K562 (cell line): ENCODE data around the gene VPS35. TPM values are rescaled to one million over a fixed set of nuclear protein-coding genes. Genes with fewer than 3 reads are reported as not detected.
A peak's percentile ranks its signal among the peaks of the same experiment; 100 is the strongest.

Source experiments
- BRF1 ChIP-seq: IDR thresholded peaks from 3 replicates; pipeline ENCODE4 v1.6.1; 2011; ENCODE audit warnings: borderline replicate concordance, mild to moderate bottlenecking; ENCODE audit not compliant: insufficient read length; ENCODE audit errors: extremely low read depth
- CCNT2 ChIP-seq: IDR thresholded peaks from 2 replicates; pipeline ENCODE4 v1.6.1; 2011; ENCODE audit warnings: borderline replicate concordance, low read depth, mild to moderate bottlenecking, moderate library complexity, mixed read lengths, low read length; ENCODE audit not compliant: insufficient read length; ENCODE audit errors: extremely low read depth
- NCOA4 ChIP-seq: fragments of 450-650 bp; IDR thresholded peaks from 2 replicates; pipeline ENCODE4 v1.6.1; 2018; ENCODE audit warnings: mild to moderate bottlenecking; ENCODE audit not compliant: partially characterized antibody
- NR4A1 ChIP-seq, 2 experiments: fragments of 250-450 bp in 1 of 2; fragments of 450-650 bp in 1 of 2; sonication (Bioruptor Pico) in 1 of 2; IDR thresholded peaks; 2 replicates each; pipeline versions ENCODE4 v1.4.0 to v1.6.1; 2016 to 2020; ENCODE audit warnings: mild to moderate bottlenecking in 2 of 2, missing compliant biosample characterization in 1 of 2, missing genetic modification characterization in 1 of 2, moderate library complexity in 1 of 2
- ZNF717 ChIP-seq: fragments of 250-450 bp; sonication (Bioruptor Pico); IDR thresholded peaks from 2 replicates; pipeline ENCODE4 v1.5.0; 2021
- polyA plus RNA-seq, 8 experiments: library from polyadenylated mRNA; depleted of rRNA in 4 of 8; stranded (reverse) in 5 of 8; unstranded in 3 of 8; fragments of >200 nt; fragmentation: Nextera tagmentation in 2 of 8; fragmentation: Illumina TruSeq in 1 of 8; extraction: Ambion mirVana in 2 of 8; extraction: Trizol in 1 of 8; gene quantifications; 2 replicates each; pipeline versions ENCODE4 v1.2.1 to v1.2.3, GENCODE V29; 2011 to 2014; ENCODE audit warnings: inconsistent platforms in 1 of 8, missing spikeins in 1 of 8
- total RNA-seq, 7 experiments: library from RNA; depleted of rRNA in 6 of 7; stranded (reverse); fragments of >200 nt in 6 of 7; fragmentation: Illumina TruSeq in 2 of 7; extraction: Trizol in 2 of 7; gene quantifications; 2 replicates each; pipeline versions ENCODE4 v1.2.1 to v1.2.3, GENCODE V29; 2011 to 2021; ENCODE audit warnings: low replicate concordance in 1 of 7
- TF ChIP-seq, protein P1 (sequence below): sonication (generic); formaldehyde crosslinking; IDR thresholded peaks from 2 replicates; pipeline ENCODE4 v1.8.1; 2023; ENCODE audit warnings: mild to moderate bottlenecking, missing genetic modification reagents
- TF ChIP-seq, protein P2 (sequence below), 3 experiments: IDR thresholded peaks in 2 of 3; conservative IDR thresholded peaks in 1 of 3; 2 replicates each; pipeline ENCODE4 v1.5.1; 2011 to 2012; ENCODE audit warnings: low read length in 3 of 3, mild to moderate bottlenecking in 3 of 3, control low read depth in 2 of 3, improper control_type of control experiment in 1 of 3, inconsistent platforms in 1 of 3, low read depth in 1 of 3, mixed read lengths in 1 of 3, moderate library complexity in 1 of 3; ENCODE audit not compliant: insufficient read depth in 2 of 3
- TF ChIP-seq, protein P3 (sequence below): fragments of 250-450 bp; sonication (Bioruptor Pico); IDR thresholded peaks from 2 replicates; pipeline ENCODE4 v1.8.0; 2022; ENCODE audit warnings: inconsistent platforms
- TF ChIP-seq, protein P4 (sequence below): fragments of 450-650 bp; IDR thresholded peaks from 2 replicates; pipeline ENCODE4 v1.6.1; 2018; ENCODE audit not compliant: partially characterized antibody
- TF ChIP-seq, protein P5 (sequence below): fragments of 250-450 bp; sonication (Bioruptor Pico); IDR thresholded peaks from 2 replicates; pipeline ENCODE4 v1.8.0; 2021; ENCODE audit warnings: moderate library complexity, mild to moderate bottlenecking, inconsistent platforms
- TF ChIP-seq, protein P6 (sequence below), 2 experiments: fragments of 150-350 bp in 1 of 2; IDR thresholded peaks; 2 replicates each; pipeline ENCODE4 v1.6.1; 2012 to 2016; ENCODE audit warnings: low read depth in 2 of 2, low read length in 2 of 2, mild to moderate bottlenecking in 1 of 2, moderate library complexity in 1 of 2

VPS35 gene
- total and polyA plus RNA-seq, 9 of the 15 experiments (the other 6 are each of a cell fraction or from before 2014, with no cell fraction given): 32.7 to 131 (median 66.2) TPM

DNA sequence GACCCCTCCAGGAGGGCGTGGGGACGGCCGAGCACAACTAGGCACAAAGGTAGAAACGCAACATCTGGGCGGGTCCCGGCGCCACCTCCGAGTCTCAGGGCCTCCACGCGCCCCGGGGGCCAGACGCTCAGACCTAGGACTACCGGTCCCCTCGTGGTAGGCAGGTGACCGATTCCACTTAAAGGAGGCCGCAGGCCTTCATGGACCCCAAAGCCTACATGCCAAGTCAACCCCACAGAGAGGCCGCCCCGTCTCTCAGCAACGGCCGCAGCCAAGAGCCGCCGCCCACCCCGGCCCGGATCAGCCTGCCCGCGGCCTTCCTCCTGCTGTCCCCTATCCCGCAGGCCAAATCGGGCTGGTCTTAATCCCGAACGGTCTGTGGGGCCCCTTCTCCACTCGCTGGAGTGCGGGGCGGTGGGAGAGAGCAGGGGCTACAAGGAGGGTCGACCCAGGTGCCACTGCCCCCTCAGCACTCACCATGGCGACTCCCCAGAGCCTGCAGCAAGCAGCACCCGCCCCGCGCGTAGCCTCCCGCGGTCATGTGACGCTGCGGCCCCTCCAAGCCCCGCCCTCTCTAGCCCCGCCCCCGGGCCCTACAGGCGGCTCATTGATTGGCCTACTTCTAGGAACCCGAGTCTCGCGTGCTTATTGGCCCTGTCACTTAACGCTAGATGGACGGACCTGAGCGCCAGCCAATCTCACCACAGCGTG, at the start of gene VPS35 (continued):
- TF ChIP-seq, protein P1, sequence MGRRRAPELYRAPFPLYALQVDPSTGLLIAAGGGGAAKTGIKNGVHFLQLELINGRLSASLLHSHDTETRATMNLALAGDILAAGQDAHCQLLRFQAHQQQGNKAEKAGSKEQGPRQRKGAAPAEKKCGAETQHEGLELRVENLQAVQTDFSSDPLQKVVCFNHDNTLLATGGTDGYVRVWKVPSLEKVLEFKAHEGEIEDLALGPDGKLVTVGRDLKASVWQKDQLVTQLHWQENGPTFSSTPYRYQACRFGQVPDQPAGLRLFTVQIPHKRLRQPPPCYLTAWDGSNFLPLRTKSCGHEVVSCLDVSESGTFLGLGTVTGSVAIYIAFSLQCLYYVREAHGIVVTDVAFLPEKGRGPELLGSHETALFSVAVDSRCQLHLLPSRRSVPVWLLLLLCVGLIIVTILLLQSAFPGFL (CRISPR knock-in tag): 0 out of 2 replicates have a peak, but pooled peaks have one; percentile 77
- TF ChIP-seq, protein P2, sequence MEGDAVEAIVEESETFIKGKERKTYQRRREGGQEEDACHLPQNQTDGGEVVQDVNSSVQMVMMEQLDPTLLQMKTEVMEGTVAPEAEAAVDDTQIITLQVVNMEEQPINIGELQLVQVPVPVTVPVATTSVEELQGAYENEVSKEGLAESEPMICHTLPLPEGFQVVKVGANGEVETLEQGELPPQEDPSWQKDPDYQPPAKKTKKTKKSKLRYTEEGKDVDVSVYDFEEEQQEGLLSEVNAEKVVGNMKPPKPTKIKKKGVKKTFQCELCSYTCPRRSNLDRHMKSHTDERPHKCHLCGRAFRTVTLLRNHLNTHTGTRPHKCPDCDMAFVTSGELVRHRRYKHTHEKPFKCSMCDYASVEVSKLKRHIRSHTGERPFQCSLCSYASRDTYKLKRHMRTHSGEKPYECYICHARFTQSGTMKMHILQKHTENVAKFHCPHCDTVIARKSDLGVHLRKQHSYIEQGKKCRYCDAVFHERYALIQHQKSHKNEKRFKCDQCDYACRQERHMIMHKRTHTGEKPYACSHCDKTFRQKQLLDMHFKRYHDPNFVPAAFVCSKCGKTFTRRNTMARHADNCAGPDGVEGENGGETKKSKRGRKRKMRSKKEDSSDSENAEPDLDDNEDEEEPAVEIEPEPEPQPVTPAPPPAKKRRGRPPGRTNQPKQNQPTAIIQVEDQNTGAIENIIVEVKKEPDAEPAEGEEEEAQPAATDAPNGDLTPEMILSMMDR (IDR thresholded peaks at IDR 0.05 in 2 of 3, conservative IDR thresholded peaks at IDR 0.05 in 1 of 3; ENCODE audit: insufficient read depth in 2 of 3, low read depth in 1 of 3, low read length in 3 of 3): peak; percentile 51 to 57 (median 55); a peak in 3 of 6 replicates
- TF ChIP-seq, protein P3, sequence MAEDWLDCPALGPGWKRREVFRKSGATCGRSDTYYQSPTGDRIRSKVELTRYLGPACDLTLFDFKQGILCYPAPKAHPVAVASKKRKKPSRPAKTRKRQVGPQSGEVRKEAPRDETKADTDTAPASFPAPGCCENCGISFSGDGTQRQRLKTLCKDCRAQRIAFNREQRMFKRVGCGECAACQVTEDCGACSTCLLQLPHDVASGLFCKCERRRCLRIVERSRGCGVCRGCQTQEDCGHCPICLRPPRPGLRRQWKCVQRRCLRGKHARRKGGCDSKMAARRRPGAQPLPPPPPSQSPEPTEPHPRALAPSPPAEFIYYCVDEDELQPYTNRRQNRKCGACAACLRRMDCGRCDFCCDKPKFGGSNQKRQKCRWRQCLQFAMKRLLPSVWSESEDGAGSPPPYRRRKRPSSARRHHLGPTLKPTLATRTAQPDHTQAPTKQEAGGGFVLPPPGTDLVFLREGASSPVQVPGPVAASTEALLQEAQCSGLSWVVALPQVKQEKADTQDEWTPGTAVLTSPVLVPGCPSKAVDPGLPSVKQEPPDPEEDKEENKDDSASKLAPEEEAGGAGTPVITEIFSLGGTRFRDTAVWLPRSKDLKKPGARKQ (CRISPR knock-in tag): no peak
- TF ChIP-seq, protein P4, sequence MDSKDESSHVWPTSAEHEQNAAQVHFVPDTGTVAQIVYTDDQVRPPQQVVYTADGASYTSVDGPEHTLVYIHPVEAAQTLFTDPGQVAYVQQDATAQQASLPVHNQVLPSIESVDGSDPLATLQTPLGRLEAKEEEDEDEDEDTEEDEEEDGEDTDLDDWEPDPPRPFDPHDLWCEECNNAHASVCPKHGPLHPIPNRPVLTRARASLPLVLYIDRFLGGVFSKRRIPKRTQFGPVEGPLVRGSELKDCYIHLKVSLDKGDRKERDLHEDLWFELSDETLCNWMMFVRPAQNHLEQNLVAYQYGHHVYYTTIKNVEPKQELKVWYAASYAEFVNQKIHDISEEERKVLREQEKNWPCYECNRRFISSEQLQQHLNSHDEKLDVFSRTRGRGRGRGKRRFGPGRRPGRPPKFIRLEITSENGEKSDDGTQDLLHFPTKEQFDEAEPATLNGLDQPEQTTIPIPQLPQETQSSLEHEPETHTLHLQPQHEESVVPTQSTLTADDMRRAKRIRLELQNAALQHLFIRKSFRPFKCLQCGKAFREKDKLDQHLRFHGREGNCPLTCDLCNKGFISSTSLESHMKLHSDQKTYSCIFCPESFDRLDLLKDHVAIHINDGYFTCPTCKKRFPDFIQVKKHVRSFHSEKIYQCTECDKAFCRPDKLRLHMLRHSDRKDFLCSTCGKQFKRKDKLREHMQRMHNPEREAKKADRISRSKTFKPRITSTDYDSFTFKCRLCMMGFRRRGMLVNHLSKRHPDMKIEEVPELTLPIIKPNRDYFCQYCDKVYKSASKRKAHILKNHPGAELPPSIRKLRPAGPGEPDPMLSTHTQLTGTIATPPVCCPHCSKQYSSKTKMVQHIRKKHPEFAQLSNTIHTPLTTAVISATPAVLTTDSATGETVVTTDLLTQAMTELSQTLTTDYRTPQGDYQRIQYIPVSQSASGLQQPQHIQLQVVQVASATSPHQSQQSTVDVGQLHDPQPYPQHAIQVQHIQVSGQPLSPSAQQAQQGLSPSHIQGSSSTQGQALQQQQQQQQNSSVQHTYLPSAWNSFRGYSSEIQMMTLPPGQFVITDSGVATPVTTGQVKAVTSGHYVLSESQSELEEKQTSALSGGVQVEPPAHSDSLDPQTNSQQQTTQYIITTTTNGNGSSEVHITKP: peak; percentile 52
- TF ChIP-seq CCNT2 (peak; percentile 49), NCOA4 (no peak), BRF1 (no peak), NR4A1 (CRISPR knock-in tag; IDR thresholded peaks at IDR 0.05) (0 out of 2 replicates have a peak, but pooled peaks have one; percentile 51), NR4A1 (tag; IDR thresholded peaks at IDR 0.05) (no peak), ZNF717 (no peak)
- TF ChIP-seq, protein P5, sequence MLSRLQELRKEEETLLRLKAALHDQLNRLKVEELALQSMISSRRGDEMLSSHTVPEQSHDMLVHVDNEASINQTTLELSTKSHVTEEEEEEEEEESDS (CRISPR knock-in tag): no peak
- TF ChIP-seq, protein P6, sequence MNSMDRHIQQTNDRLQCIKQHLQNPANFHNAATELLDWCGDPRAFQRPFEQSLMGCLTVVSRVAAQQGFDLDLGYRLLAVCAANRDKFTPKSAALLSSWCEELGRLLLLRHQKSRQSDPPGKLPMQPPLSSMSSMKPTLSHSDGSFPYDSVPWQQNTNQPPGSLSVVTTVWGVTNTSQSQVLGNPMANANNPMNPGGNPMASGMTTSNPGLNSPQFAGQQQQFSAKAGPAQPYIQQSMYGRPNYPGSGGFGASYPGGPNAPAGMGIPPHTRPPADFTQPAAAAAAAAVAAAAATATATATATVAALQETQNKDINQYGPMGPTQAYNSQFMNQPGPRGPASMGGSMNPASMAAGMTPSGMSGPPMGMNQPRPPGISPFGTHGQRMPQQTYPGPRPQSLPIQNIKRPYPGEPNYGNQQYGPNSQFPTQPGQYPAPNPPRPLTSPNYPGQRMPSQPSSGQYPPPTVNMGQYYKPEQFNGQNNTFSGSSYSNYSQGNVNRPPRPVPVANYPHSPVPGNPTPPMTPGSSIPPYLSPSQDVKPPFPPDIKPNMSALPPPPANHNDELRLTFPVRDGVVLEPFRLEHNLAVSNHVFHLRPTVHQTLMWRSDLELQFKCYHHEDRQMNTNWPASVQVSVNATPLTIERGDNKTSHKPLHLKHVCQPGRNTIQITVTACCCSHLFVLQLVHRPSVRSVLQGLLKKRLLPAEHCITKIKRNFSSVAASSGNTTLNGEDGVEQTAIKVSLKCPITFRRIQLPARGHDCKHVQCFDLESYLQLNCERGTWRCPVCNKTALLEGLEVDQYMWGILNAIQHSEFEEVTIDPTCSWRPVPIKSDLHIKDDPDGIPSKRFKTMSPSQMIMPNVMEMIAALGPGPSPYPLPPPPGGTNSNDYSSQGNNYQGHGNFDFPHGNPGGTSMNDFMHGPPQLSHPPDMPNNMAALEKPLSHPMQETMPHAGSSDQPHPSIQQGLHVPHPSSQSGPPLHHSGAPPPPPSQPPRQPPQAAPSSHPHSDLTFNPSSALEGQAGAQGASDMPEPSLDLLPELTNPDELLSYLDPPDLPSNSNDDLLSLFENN (IDR thresholded peaks at IDR 0.05; ENCODE audit: low read depth in 2 of 2, low read length in 2 of 2): no peak
